Lower lobe of right lung (tissue), 2 donors: Measurements from ENCODE around the gene KATNBL1. TPM values are rescaled to one million over a fixed set of nuclear protein-coding genes. Genes with fewer than 3 reads are reported as not detected.

ENCODE experiments used
- ATAC-seq, 2 donors: fragments of 200-7000 bp; cut with Tn5 transposase; one replicate each; pipeline ENCODE4 v1.9.1; 2020 to 2022; ENCODE audit warnings: mild to moderate bottlenecking in 2 of 2, moderate library complexity in 2 of 2
- DNase-seq: peaks from one replicate; pipeline ENCODE4 v3.0.0-alpha.2; 2020
- H3K27ac ChIP-seq: fragments of 200-600 bp; one replicate; pipeline ENCODE4 v1.8.0; 2022
- H3K27me3 ChIP-seq: fragments of 200-600 bp; one replicate; pipeline ENCODE4 v1.8.0; 2022; ENCODE audit warnings: low read depth
- H3K36me3 ChIP-seq: fragments of 200-600 bp; one replicate; pipeline ENCODE4 v1.8.0; 2022; ENCODE audit warnings: mild to moderate bottlenecking
- H3K4me1 ChIP-seq: fragments of 200-600 bp; one replicate; pipeline ENCODE4 v1.8.0; 2022
- H3K4me3 ChIP-seq: fragments of 200-600 bp; one replicate; pipeline ENCODE4 v1.8.0; 2022; ENCODE audit warnings: mild to moderate bottlenecking
- H3K9me3 ChIP-seq: fragments of 200-600 bp; one replicate; pipeline ENCODE4 v1.8.0; 2022
- intact Hi-C: fragments of 100-400 bp; cut with DNase I; formaldehyde crosslinking; loops from one replicate; pipeline ENCODE4 v1.11.0; 2022
- total RNA-seq: library from RNA; stranded (reverse); fragmentation: NEBNext Ultra II Directional; extraction: Animal tissue kit (Norgen Biotek cat#: 25700); gene quantifications from one replicate; pipeline ENCODE4 v1.2.1, GENCODE V29; 2021
- TF ChIP-seq, protein P1 (sequence below): fragments of 200-600 bp; IDR thresholded peaks from one replicate; pipeline ENCODE4 v1.8.0; 2022; ENCODE audit warnings: antibody characterized with exemption, mild to moderate bottlenecking
- donor health status: DM: no; HTN: yes; CAD: no; lungs with severe emphysema.

The KATNBL1 gene
- total RNA-seq, 1 donor from 2014 or later, result 44.1 TPM

DNA sequence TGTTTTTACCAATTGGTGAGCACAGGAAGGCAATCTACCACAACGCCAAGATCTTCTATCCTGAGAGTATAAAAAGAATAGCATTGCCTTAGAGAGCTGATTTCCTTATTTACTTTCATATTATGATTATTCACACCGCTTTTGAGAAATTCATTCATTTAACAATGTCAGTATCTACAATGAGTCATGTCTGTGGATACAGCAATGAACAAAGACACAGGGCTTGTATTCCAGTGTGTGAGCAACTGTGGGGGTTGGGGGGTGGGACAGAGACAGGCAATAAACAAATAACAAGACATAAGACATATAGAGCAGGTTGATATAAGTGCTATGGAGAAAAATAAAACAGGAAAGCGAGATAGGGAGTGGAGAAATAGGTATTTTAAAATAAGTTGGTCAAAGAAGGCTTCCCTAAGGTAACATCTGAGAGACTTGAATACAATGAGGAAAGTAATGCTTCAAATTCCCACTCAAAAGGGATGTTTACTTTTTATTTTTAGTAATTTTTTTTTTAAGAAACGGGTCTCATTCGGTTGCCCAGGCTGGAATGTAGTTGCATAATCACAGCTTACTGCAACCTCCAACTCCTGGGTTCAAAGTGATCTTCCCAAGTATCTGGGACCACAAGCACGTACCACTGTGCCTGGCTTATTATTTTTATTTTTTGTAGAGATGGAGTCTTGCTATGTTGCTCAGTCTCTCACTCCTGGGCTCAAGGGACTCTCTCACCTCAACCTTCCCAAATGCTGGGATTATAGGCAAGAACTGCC, 62.3 kb downstream of the KATNBL1 start:
- intact Hi-C loops, result no loop called here
- Histone ChIP-seq H3K9me3 (no peaks in the 10 kb centered on the region), H3K4me1 (no peaks in the 10 kb centered on the region), H3K27ac (no peak overlapping the region), H3K27me3 (no peaks in the 10 kb centered on the region), H3K36me3 (peaks cover 88% of the 10 kb centered on the region), H3K4me3 (no peak overlapping the region)
- TF ChIP-seq, protein P1, sequence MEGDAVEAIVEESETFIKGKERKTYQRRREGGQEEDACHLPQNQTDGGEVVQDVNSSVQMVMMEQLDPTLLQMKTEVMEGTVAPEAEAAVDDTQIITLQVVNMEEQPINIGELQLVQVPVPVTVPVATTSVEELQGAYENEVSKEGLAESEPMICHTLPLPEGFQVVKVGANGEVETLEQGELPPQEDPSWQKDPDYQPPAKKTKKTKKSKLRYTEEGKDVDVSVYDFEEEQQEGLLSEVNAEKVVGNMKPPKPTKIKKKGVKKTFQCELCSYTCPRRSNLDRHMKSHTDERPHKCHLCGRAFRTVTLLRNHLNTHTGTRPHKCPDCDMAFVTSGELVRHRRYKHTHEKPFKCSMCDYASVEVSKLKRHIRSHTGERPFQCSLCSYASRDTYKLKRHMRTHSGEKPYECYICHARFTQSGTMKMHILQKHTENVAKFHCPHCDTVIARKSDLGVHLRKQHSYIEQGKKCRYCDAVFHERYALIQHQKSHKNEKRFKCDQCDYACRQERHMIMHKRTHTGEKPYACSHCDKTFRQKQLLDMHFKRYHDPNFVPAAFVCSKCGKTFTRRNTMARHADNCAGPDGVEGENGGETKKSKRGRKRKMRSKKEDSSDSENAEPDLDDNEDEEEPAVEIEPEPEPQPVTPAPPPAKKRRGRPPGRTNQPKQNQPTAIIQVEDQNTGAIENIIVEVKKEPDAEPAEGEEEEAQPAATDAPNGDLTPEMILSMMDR, result no peak
- no peak for ATAC-seq
- DNase-seq, result no peak

DNA sequence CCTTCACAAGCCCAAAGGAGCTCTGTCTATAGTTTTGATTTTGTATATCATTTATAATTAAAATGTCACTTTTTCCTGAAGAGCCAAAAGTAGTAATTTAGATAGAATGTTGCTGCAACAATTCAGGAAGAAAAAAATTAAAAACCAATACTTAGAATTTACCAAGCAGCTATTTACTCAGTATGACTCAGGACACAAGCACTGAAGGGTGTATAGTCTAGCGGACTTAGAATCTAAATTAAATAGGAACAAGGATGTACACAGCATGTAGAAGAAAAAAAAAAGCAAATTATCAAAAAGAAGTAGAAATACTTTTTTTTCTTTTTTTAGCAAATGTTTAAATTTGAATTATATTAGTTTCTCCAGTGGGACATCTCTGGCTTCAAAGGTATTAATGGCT, 76.4 kb downstream of the KATNBL1 start:
- no peak overlapping the region for H3K27ac ChIP-seq
- no peaks in the 10 kb centered on the region for H3K4me1 ChIP-seq
- intact Hi-C loops, result no loop called here
- no peaks in the 10 kb centered on the region for H3K9me3 ChIP-seq
- H3K27me3 ChIP-seq, result no peaks in the 10 kb centered on the region
- H3K4me3 ChIP-seq, result no peak overlapping the region
- peaks cover 3% of the 10 kb centered on the region for H3K36me3 ChIP-seq
- TF ChIP-seq, protein P1, result no peak
- DNase-seq, result no peak
- no peak for ATAC-seq

DNA sequence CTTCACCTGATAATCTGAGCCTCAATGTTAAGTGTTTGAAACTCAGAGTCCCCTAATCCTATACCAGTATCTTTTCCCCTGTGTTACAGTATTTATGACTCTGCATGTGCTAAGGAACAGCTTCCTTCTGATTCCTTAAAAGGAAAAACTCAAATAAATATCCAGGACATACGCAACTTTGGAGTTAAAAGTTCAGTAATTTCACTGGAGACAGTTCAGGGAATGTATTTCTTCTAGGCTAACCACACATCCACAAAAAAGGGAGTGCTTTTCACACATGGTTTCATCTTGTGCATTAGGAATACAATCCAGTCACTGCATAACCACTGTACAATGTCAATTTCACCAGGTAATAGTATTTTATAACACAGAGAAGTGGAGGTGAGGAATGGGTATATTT, 77.0 kb downstream of the KATNBL1 start:
- Histone ChIP-seq H3K4me3 (no peak overlapping the region), H3K27ac (no peak overlapping the region), H3K27me3 (no peaks in the 10 kb centered on the region), H3K9me3 (no peaks in the 10 kb centered on the region), H3K36me3 (no peaks in the 10 kb centered on the region), H3K4me1 (no peaks in the 10 kb centered on the region)
- TF ChIP-seq, protein P1, result no peak
- DNase-seq (no peak), ATAC-seq (no peak)
- intact Hi-C loops, result no loop called here

DNA sequence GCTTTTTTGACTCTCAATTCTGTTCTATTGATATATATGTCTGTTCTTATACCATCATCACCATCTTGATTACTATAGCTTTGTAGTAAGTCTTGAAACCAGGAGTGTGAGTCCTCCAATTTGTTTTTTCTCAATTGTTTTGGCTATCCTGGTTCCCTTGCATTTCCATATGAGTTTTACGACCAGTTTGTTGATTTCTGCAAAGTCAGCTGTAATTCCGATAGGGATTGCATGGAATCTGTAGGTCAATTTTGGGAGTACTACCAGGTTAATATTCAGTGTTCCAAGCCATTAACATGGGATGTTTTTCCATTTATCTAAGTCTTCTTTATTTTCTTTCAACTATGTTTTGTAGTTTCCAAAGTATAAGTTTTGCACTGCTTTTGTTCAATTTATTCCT, 81.0 kb downstream of the KATNBL1 start:
- no peak for DNase-seq
- TF ChIP-seq, protein P1, result no peak
- Histone ChIP-seq H3K9me3 (no peaks in the 10 kb centered on the region), H3K4me1 (no peaks in the 10 kb centered on the region), H3K4me3 (no peak overlapping the region), H3K27me3 (no peaks in the 10 kb centered on the region), H3K36me3 (no peaks in the 10 kb centered on the region), H3K27ac (no peak overlapping the region)
- intact Hi-C loops, result no loop called here
- ATAC-seq, result no peak

DNA sequence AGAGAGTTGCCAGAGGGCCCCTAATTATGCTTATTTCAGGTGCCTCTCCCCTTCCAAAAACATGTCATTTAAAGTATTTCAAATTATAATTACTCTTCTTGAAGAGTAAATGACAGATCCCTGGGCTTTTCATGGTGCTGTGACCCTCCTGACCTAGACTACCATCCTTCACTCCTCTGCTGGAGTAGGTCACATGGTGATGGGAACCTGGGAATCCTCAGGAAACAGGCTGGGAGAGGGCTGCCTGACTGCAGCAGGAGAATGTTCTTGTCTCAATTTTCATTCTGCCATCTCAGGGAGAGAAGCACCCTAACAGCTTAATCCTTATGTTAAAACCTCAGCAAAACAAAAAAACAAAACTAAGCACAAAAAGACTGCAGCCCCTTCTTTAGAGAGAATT, 83.4 kb downstream of the KATNBL1 start:
- no peak for ATAC-seq
- no peaks in the 10 kb centered on the region for H3K9me3 ChIP-seq
- no peaks in the 10 kb centered on the region for H3K27me3 ChIP-seq
- TF ChIP-seq, protein P1, result no peak
- H3K36me3 ChIP-seq, result no peaks in the 10 kb centered on the region
- H3K4me3 ChIP-seq, result no peak overlapping the region
- no peaks in the 10 kb centered on the region for H3K4me1 ChIP-seq
- no peak for DNase-seq
- intact Hi-C loops, result no loop called here
- no peak overlapping the region for H3K27ac ChIP-seq
